GM23338 (cell line): ENCODE results near the gene C2.

Experiments
- CREB1 ChIP-seq: fragments of 250-450 bp; sonication (Bioruptor Pico); IDR thresholded peaks from 2 replicates; pipeline ENCODE4 v1.5.0; 2020; ENCODE audit warnings: low read depth, mild to moderate bottlenecking, moderate library complexity
- CTCF ChIP-seq, 2 experiments: fragments of 200-600 bp in 1 of 2; sonication (generic) in 1 of 2; conservative IDR thresholded peaks; 2 replicates each; pipeline versions ENCODE4 v1.5.1 to v1.6.1; 2016 to 2017; ENCODE audit warnings: antibody characterized with exemption in 2 of 2, low read depth in 2 of 2, mild to moderate bottlenecking in 2 of 2, moderate library complexity in 1 of 2
- EZH2 ChIP-seq: fragments of 200-600 bp; sonication (generic); IDR thresholded peaks from one replicate; pipeline ENCODE4 v1.8.0; 2017; ENCODE audit warnings: antibody characterized with exemption, mild to moderate bottlenecking, low read depth; ENCODE audit not compliant: unreplicated experiment
- EZH2phosphoT487 ChIP-seq: fragments of 200-600 bp; sonication (generic); IDR thresholded peaks from one replicate; pipeline ENCODE4 v1.8.1; 2018; ENCODE audit warnings: antibody characterized with exemption; ENCODE audit not compliant: unreplicated experiment
- JUNB ChIP-seq: IDR thresholded peaks from one replicate; pipeline ENCODE4 v1.6.1; 2016; ENCODE audit warnings: antibody characterized with exemption; ENCODE audit not compliant: unreplicated experiment
- POLR2AphosphoS5 ChIP-seq: IDR thresholded peaks from 2 replicates; pipeline ENCODE4 v1.6.1; 2016; ENCODE audit warnings: antibody characterized with exemption, low read depth
- REST ChIP-seq: IDR thresholded peaks from one replicate; pipeline ENCODE4 v1.6.1; 2018; ENCODE audit warnings: antibody characterized with exemption; ENCODE audit not compliant: unreplicated experiment
- STAT1 ChIP-seq: IDR thresholded peaks from one replicate; pipeline ENCODE4 v1.6.1; 2016; ENCODE audit warnings: antibody characterized with exemption; ENCODE audit not compliant: unreplicated experiment

- TF ChIP-seq REST: no peak
- no peak for TF ChIP-seq CTCF (conservative IDR thresholded peaks at IDR 0.05; ENCODE audit: low read depth in 2 of 2)
- TF ChIP-seq STAT1: no peak
- no peak for TF ChIP-seq JUNB
- no peak for TF ChIP-seq POLR2AphosphoS5
- TF ChIP-seq CREB1 (CRISPR knock-in tag): no peak
- TF ChIP-seq EZH2: no peak
- TF ChIP-seq EZH2phosphoT487: no peak
Observed at GRCh38 chr6:31945507-31946369, 18.2 kb downstream of the C2 start, which contains the start of gene CFB.
